Natural killer cell (primary cell): ENCODE data around the gene ABCG1. TPM values are rescaled to one million over a fixed set of nuclear protein-coding genes. Genes with fewer than 3 reads are reported as not detected.

ENCODE experiments used
- ATAC-seq, 3 donors: fragments of 150-1000 bp in 2 of 3; fragments of 200-7000 bp in 1 of 3; cut with Tn5 transposase; 1 replicate in 1 of 3; 2 replicates in 2 of 3; pipeline ENCODE4 v1.10.0; 2021; ENCODE audit warnings: mild to moderate bottlenecking in 2 of 3, moderate library complexity in 2 of 3
- DNase-seq, 2 donors: peaks; one replicate each; pipeline versions ENCODE4 v3.0.0 to v3.0.0-alpha.2; 2013 to 2021; ENCODE audit warnings: mixed read lengths in 1 of 2
- H3K27ac ChIP-seq: one replicate; pipeline ENCODE4 v1.5.1; 2013; ENCODE audit warnings: mild to moderate bottlenecking, low read length
- H3K27me3 ChIP-seq: one replicate; pipeline ENCODE4 v1.6.1; 2013; ENCODE audit warnings: low read length; ENCODE audit not compliant: control insufficient read depth, insufficient read depth
- H3K36me3 ChIP-seq: one replicate; pipeline ENCODE4 v1.6.1; 2013; ENCODE audit warnings: low read length; ENCODE audit not compliant: control insufficient read depth, insufficient read depth
- H3K4me1 ChIP-seq: one replicate; pipeline ENCODE4 v1.6.1; 2013; ENCODE audit warnings: low read length; ENCODE audit not compliant: control insufficient read depth, insufficient read depth
- H3K4me3 ChIP-seq: one replicate; pipeline ENCODE4 v1.5.1; 2013; ENCODE audit warnings: low read length
- H3K9me3 ChIP-seq: one replicate; pipeline ENCODE4 v1.6.1; 2013; ENCODE audit warnings: low read length; ENCODE audit not compliant: control insufficient read depth, insufficient read depth
- H3K27ac Mint-ChIP-seq, 2 donors: one replicate each; pipeline ENCODE4 v1.8.0; 2022; ENCODE audit warnings: mild to moderate bottlenecking in 2 of 2, mixed read lengths in 2 of 2, moderate library complexity in 1 of 2
- H3K27me3 Mint-ChIP-seq, 2 donors: one replicate each; pipeline ENCODE4 v1.8.0; 2022; ENCODE audit warnings: low read depth in 2 of 2, mixed read lengths in 2 of 2
- H3K36me3 Mint-ChIP-seq: one replicate; pipeline ENCODE4 v1.8.0; 2022; ENCODE audit warnings: mixed read lengths
- H3K4me1 Mint-ChIP-seq, 2 donors: one replicate each; pipeline ENCODE4 v1.8.0; 2022; ENCODE audit warnings: mixed read lengths in 2 of 2
- H3K4me3 Mint-ChIP-seq: one replicate; pipeline ENCODE4 v1.8.0; 2022; ENCODE audit warnings: mild to moderate bottlenecking, moderate library complexity, mixed read lengths
- H3K9me3 Mint-ChIP-seq, 2 donors: one replicate each; pipeline ENCODE4 v1.8.0; 2022; ENCODE audit warnings: mixed read lengths in 2 of 2
- WGBS: methylation state at CpG from one replicate; pipeline ENCODE4 v1.1.7; 2013; ENCODE audit warnings: missing lambda C conversion rate; ENCODE audit not compliant: insufficient coverage; 5-methylcytosine and 5-hydroxymethylcytosine counted together
- intact Hi-C: fragments of 100-400 bp; cut with micrococcal nuclease; formaldehyde crosslinking; loops from one replicate; pipeline ENCODE4 v1.14.2; 2022
- total RNA-seq, 4 donors: library from RNA; stranded (reverse); fragments of 120-200 nt in 1 of 4; gene quantifications; one replicate each; pipeline versions ENCODE4 v1.2.3 to v1.2.4, GENCODE V29; 2013 to 2022
- TF ChIP-seq, protein P1 (sequence below): fragments of 200-600 bp; IDR thresholded peaks from one replicate; pipeline ENCODE4 v1.8.0; 2022; ENCODE audit warnings: antibody characterized with exemption

Gene ABCG1
- total RNA-seq, 3 donors from 2014 or later (not counting 1 experiment from before 2014, with no cell fraction given): 10.4 to 14.7 (median 13.8) TPM

DNA sequence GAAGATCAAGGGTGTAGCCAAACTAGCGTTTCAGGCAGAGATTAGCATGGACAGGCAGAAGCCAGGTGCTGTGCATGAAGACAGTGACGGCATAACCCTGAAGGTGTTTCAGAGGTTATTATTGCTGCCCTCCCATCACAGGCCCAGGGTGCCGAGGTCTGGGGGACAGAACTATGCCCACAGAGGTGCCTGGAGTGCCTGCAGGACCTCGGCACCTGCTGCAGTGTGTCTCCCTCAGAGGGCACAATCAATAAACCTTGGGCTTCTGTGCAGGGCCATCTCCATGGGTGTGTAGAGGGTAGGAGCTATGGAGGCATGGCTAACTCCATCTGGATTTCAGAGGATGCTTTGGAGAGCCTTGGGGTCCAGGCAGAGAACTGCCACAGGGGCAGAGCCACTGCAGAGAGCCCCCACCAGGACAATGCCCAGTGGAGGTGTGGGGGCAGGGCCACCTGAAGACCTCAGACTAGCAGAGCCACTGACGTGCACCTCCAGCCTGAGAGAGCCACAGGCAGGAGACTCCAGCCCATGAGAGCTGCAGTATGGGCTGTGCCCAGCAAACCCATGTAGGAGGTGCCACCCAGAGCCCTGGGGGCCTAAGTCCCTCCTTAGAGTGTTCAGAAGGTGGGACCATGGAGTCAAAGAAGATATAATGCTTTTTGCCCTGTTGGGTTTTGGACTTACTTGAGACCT is 5.7 kb upstream of the ABCG1 start:
- Histone ChIP-seq H3K27ac (no peak overlapping the region), H3K4me3 (no peak overlapping the region), H3K36me3 (no peaks in the 10 kb centered on the region), H3K4me1 (peaks cover 3% of the 10 kb centered on the region), H3K27me3 (no peaks in the 10 kb centered on the region), H3K9me3 (peaks cover 9% of the 10 kb centered on the region)
- ATAC-seq (no peak), DNase-seq (no peak)
- TF ChIP-seq, protein P1, sequence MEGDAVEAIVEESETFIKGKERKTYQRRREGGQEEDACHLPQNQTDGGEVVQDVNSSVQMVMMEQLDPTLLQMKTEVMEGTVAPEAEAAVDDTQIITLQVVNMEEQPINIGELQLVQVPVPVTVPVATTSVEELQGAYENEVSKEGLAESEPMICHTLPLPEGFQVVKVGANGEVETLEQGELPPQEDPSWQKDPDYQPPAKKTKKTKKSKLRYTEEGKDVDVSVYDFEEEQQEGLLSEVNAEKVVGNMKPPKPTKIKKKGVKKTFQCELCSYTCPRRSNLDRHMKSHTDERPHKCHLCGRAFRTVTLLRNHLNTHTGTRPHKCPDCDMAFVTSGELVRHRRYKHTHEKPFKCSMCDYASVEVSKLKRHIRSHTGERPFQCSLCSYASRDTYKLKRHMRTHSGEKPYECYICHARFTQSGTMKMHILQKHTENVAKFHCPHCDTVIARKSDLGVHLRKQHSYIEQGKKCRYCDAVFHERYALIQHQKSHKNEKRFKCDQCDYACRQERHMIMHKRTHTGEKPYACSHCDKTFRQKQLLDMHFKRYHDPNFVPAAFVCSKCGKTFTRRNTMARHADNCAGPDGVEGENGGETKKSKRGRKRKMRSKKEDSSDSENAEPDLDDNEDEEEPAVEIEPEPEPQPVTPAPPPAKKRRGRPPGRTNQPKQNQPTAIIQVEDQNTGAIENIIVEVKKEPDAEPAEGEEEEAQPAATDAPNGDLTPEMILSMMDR: no peak
- H3K9me3 Mint-ChIP-seq: no peaks in the 10 kb centered on the region
- no peaks in the 10 kb centered on the region for H3K4me1 Mint-ChIP-seq
- no peaks in the 10 kb centered on the region for H3K36me3 Mint-ChIP-seq
- peak overlapping the region in 1 of 2 donors; percentile 45 for H3K27ac Mint-ChIP-seq
- intact Hi-C loops: no loop called here
- no peak overlapping the region for H3K4me3 Mint-ChIP-seq
- peaks cover 0 to 13% of the 10 kb centered on the region in 2 donors for H3K27me3 Mint-ChIP-seq
- 82% methylated on average over 5 of the region's 5 CpGs for WGBS

DNA sequence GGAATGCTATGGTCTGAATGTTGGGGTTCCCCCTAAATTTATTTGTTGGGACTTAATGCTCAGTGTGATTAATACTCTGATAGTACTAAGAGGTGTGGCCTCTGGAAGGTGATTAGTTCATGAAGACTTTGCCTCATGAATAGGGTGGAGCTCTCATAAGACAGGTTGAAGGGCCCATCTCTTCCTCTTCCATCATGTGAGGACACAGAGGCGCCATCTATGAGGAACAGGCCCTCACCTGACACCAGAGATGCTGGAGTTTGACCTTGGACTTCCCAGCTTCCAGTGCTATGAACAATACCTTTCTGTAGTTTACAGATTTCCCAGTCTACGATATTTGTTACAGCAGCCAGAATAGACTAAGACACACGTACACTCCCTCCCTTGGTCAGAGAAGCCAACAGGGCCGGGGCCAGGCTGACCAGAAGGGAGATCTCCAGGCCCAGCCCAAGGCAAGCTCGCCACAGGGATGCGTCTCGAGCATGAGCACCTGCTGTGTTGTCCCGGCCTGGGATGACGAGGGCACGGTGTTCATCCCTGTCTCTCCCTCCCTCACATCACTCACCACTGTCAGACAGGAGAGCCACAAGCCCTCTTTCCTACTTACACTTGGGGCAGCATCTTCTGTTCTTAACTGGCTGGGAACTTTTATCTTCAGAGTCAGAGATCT is 4.7 kb upstream of the ABCG1 start:
- Mint-ChIP-seq H3K9me3 (no peaks in the 10 kb centered on the region), H3K4me1 (no peaks in the 10 kb centered on the region), H3K36me3 (no peaks in the 10 kb centered on the region), H3K27ac (peak overlapping the region in 1 of 2 donors; percentile 45), H3K27me3 (peaks cover 0 to 12% of the 10 kb centered on the region in 2 donors), H3K4me3 (no peak overlapping the region)
- H3K4me3 ChIP-seq: no peak overlapping the region
- H3K9me3 ChIP-seq: peaks cover 9% of the 10 kb centered on the region
- intact Hi-C loops: no loop called here
- ATAC-seq (no peak), DNase-seq (no peak)
- WGBS: 97% methylated on average over 10 of the region's 10 CpGs
- peaks cover 9% of the 10 kb centered on the region for H3K4me1 ChIP-seq
- no peaks in the 10 kb centered on the region for H3K27me3 ChIP-seq
- H3K27ac ChIP-seq: no peak overlapping the region
- TF ChIP-seq, protein P1: no peak
- no peaks in the 10 kb centered on the region for H3K36me3 ChIP-seq

DNA sequence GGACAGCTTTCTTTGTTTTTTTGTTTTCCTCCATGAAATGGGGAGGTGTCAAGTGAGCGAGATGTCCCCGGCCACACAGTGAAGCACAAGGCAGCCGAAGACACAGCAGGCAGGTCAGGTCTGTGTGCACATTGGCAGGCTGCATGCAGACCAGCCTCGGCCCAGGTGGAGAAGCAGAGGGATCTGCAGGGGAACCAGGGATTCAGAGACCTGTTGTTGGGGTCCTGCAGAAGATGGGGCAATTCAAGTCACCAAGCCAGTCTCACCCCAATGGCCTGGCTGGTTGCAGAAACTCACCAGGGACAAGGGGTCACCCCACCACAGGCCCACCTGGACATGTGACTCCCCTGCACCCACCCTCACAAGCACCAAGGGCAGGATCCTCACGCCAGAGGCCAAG is 4.0 kb upstream of the ABCG1 start:
- H3K36me3 Mint-ChIP-seq: no peaks in the 10 kb centered on the region
- intact Hi-C loops: no loop called here

More for the DNA sequence above, 4.0 kb upstream of the ABCG1 start:
- 95% methylated on average over 5 of the region's 5 CpGs for whole genome bisulfite sequencing
- Mint-ChIP-seq H3K4me3 (no peak overlapping the region), H3K27ac (no peak overlapping the region), H3K9me3 (no peaks in the 10 kb centered on the region), H3K27me3 (peaks cover 0 to 12% of the 10 kb centered on the region in 2 donors), H3K4me1 (peaks cover 1% of the 10 kb centered on the region in 2 donors)
- no peaks in the 10 kb centered on the region for H3K36me3 ChIP-seq
- H3K4me1 ChIP-seq: peaks cover 15% of the 10 kb centered on the region
- H3K27ac ChIP-seq: no peak overlapping the region
- peaks cover 9% of the 10 kb centered on the region for H3K9me3 ChIP-seq
- DNase-seq: no peak
- no peaks in the 10 kb centered on the region for H3K27me3 ChIP-seq
- H3K4me3 ChIP-seq: no peak overlapping the region
- TF ChIP-seq, protein P1: no peak
- no peak for ATAC-seq
